ENCODE measurements around the gene PIRT.

Gene PIRT

DNA sequence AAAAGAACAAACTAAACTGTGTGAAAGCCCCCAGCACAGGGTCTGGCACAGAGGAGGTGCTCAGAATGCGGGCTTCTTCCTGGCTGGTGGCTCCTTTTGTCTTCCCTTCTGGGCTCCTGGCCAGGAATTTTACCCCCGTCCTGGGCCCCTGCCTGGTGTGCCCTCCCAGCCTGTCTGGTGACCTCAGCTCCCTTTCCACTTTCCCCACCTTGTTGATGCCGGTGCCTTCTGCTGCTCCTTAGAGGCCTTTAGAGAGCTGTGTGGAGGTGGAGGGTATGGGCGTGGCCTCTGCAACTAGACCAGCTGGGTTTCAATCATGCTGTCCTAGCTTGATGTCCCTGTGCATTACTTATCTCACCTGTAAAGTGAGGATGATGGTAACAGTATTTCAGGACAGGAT lies 16.8 kb downstream of the PIRT start:
- DNase-seq (ENCODE audit: low read depth), result no peak

DNA sequence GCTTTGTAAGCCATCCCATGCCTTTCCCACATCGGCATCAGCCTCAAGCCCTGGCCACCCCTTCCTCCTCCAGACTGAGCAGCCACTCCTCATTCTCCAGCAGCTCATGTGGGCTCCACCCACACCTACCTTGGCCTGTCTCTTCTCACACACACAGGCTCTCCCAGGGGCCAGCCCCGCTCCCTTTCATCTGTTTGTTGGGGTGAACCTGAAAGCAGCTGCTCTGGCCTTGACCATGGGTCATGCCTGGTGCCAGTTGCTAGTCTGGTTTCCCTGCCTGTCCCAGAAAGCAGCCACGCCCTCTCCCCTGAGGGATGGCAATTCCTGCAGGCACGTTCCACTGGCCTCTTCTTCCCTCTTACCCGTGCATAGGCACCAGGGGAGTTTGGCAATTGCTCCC lies 22.6 kb downstream of the PIRT start:
- no peak for DNase-seq (ENCODE audit: low read depth)

DNA sequence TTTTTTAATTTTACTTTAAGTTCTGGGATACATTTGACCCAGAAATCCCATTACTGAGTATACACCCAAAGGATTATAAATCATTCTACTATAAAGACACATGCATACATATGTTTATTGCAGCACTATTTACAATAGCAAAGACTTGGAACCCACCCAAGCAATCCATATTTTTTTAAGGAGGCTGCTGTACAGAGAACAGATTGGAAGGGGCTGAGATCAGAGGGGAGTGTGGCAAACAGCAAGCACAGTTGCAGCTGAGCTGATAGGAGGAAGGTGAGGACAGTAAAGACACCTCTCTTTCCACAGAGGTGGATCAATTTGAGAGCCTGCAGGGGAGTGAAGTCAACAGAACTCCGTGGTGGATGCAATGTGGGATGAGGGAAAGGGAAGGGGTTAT lies 23.8 kb downstream of the PIRT start:
- DNase-seq (ENCODE audit: low read depth), result no peak

DNA sequence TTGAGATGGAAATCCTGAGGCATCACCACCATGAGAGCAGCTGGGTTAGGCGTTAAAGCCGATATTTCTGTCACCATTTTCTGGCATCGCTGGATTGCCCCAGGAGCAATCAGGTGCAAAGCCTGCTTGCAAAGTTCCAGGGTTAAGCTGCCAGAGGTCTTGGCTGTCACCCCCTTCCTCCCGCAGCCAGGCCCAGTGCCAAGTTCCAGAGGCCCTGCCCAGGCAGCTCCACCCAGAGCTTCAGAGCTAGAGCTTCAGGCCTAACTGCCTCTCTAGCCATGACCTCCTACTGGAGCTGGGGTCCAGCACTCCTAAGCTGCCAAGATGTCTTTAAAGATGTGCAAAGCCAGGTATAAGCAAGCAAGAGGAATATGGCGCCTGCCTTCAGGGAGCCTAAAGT lies 25.2 kb downstream of the PIRT start:
- DNase-seq (ENCODE audit: low read depth), result no peak

DNA sequence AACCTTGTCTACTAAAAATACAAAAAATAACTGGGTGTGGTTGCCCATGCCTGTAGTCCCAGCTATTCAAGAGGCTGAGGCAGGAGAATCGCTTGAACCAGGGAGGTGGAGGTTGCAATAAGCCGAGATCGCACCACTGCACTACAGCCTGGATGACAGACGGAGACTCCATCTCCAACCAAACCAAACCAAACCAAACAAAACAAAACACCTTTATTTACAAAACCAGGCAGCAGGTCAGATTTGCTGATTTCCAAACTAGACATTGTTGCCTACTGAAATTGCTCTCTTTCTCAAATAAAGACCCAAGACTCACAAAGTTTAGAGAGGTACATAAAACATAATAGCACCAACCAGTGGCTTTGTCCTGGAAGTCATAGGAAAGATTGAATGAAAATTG lies 28.3 kb downstream of the PIRT start:
- no peak for DNase-seq (ENCODE audit: low read depth)

DNA sequence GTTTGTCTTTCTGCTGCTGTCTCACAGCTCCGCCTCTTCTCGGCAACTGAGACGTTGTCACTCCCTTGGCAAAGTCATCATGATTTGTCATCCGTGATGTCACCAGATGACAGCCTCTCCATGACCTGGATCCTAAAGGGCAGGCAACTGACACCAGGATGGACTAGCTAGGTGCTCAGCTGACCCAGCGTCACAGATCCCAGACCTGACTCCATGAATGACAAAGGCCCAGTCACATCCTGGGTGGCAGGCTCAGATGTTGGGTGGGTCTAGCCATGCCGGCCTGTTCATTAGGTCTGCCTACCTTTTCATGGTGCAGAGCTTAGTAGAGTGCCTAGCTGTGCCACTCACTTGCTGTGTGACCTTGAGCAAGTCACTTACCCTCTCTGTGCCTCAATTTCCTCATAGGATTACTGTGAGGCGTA lies 30.2 kb downstream of the PIRT start:
- no peak for DNase-seq (ENCODE audit: low read depth)

DNA sequence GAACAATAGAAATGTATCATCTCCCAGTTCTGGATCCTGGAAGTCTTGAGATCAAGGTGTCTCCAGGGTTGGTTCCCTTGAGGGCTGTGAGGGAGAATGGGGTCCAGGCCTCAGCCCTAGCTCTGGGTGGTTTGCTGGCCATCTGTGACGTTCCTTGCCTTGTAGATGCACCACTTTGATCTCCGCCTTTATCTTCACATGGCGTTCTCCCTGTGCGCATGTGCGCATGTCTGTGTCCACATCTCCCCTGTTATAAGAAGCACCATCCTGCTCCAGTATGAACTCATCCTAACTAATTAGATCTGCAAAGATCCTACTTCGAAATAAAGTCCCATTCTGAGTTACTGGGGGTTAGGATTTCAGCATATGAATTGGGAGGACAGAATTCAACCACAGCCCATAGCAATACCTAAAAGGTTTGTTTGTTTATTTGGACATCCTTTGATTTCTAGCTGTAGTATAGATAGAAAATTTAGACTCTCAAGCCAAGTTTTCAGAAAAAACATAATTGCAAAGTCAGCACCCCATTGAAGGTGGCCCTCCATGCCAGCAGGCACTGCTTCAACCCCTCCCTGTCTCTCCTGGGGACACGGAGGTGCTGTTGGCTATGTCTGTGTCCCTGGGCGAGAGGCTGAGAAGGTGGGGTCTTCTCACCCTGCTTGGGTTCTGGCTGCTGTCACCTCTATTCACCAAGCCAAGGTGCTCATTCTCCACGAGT lies 31.2 kb downstream of the PIRT start:
- no peak for DNase-seq (ENCODE audit: low read depth)

DNA sequence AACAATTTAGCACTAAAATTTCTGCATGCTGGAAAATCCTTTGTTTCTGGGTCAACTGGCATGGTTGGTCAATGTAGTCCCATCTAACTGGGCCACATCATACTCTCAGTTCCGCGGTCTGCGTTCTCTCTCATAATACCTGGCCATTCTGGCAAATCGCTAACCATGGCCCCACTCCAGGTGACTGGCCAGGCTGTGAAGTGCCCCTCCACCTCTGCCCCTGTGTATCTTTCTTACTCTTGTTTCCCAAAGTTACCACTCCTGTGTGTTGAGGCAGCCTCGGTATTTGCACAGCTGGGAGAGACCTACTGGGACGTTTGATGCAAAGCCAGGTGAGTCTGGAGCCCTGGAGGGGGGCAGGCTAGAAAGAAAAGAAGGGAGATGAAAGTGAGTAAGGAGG lies 32.0 kb downstream of the PIRT start:
- DNase-seq (ENCODE audit: low read depth), result no peak

DNA sequence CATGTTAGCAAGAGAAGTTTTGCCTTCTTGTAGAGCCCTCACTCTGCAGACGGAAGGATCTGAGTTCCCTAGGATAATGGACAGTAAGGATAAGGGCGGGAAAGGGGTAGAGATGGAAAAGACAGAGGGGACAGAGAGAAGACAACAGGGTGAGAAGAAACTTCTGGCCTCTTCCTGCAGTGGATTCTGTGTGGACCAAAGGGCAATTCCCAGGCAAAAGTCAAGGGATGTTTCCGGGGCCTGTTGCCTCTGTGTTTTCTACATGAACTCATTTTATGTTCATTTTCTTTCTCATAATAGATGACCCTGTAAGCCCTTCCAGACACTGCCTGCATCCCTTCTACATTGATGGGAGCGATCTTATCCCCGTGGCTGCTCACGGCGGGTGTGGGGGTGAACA lies 33.3 kb downstream of the PIRT start:
- no peak for DNase-seq (ENCODE audit: low read depth)

DNA sequence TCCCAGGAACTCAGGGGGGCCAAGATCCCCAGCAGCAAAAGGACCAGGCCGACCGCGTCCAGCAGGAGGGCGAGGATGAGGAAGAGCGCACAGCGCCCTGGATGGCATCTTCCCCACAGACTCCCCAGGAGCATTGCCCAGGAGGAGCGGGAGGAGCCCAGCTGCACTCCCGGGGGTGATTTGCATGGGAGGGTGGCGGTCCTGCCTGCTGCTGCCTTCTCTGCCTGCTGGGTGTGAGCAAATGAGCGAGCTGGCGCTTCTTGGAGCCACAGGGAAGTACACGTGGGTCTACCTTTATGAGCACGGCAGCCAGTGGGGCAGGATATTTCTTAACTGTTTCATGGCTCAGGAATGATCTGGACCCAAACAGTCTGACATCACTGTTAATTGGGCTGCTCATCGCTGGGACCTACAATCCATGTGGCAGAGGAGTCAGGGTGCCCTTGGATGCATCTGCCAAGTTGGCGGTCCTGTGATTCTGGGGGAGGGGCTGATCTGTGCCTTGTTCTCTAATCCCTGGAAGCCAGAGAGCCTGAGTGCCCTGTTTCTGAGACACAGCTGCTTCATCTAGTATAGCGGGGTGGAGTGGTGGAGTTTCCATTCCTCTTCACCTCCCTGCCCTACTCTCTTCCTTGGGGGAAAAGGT lies 33.9 kb downstream of the PIRT start, which contains the start of gene TMEM238L:
TMEM238L (minus strand) TSS at position 270 of the 646 bp plus-strand sequence; CDS start at position 134, 136 bp downstream.
- no peak for DNase-seq (ENCODE audit: low read depth)

DNA sequence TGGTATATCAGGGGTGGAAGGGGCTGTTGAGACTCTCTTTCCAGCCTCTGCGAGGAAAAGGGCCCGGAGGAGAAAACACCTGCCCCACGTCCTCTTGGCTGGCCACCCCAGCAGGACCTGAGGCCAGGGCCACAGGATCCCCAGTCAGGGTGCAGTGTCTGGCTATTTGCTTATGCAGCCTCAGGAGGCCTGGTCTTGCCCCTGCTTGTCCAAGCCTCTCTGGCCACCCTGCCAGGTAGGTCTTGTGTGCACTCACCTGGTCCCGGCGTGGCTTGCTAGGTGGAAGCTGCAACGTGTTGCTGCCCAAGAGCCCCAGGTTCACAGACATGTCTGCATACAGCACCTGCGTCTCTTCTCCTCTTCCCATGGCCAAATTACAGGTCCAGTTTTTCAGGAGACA lies 34.5 kb downstream of the PIRT start:
- DNase-seq (ENCODE audit: low read depth), result no peak

DNA sequence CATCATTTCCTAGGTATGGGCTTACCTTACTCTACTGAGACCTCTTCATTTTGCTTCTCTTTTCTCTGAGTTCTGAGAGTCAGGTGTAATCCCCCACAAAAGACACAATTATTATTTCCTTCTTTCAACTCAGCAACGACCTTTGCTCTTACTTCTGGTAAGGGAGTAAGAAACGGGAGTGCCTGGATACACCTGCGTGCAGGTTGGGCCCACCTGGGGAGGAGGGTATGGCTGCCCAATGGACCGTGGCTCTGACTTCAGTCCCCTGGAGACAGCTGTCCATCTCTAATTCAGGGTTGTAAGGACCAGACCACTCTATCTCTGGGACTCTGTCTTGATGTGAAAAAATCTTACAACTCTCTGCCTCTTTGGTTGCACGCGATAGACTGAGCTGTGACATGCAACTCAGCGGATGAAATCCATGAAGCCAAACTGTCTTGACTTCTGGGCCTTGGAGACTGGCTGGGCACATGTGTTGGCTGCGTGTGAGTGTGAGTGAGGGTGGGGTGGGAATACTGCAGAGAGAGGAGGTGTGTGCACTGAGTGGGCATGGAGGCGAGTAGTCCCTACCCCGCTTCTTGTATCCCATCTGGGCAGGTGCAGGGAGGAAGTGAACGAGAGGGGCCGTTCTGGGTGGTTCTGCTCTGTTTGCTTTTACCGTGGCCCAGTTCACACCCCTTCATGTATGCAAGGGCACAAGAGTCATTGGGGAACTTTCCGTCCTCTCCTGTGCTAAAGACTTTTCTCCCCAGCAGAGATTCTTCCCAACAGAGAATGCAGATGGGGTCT lies 35.2 kb downstream of the PIRT start:
- DNase-seq (ENCODE audit: low read depth), result no peak

DNA sequence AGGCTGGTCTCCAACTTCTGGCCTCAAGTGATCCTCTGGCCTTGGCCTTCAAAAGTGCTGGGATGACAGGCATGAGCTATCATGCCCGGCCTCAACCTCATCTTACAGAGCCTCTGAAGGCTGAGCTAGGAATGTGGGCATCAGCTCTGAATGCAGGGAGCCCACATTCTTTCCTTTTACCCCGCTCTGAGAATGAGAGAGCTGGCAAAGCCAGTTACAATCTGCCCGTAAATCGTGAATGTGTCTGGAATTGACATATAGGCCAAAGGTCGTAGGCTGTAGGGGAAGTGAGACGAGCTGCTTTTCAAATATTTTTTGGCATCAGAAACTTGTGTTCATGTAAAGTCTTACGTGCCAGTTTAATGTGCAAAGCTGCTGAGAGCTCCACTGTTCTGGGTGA lies 38.5 kb downstream of the PIRT start:
- DNase-seq (ENCODE audit: low read depth), result no peak

DNA sequence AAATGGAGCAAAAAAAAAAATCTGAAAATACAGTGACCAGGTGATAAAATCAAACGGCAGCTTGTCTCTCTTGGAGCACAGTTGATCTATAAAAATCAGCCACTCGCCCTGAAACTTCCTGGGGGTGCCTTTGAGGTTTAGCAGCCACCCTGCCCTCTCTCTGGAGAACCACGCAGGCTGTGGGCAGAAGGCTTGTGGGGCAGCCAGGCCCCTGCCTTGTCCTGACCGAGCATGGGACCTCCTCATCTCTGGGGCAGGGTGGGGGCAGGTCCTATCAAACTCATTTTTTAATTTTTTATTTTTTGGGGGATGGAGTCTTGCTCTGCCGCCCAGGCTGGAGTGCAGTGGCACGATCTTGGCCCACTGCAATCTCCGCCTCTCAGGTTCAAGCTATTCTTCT lies 39.0 kb downstream of the PIRT start:
- no peak for DNase-seq (ENCODE audit: low read depth)

DNA sequence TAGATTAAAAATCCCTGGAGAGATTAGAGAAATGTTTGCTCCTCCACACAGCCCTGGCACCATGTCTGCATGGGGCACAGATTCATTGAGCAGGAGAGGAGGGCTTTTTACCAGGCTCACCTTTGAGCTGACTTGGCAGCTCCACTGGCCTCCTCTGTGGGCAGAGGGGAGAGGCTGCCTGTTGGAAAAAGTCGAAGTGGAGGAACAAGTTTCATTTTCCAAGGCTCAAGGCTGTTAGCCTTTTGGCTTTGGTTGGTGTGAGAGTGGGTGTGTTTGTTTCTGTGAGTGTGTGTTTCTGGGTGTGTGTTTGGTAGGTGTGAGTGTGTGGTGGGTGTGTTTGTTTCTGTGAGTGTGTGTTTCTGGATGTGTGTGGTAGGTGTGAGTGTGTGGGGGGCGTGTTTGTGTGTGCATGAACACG lies 39.5 kb downstream of the PIRT start:
- DNase-seq (ENCODE audit: low read depth), result no peak

DNA sequence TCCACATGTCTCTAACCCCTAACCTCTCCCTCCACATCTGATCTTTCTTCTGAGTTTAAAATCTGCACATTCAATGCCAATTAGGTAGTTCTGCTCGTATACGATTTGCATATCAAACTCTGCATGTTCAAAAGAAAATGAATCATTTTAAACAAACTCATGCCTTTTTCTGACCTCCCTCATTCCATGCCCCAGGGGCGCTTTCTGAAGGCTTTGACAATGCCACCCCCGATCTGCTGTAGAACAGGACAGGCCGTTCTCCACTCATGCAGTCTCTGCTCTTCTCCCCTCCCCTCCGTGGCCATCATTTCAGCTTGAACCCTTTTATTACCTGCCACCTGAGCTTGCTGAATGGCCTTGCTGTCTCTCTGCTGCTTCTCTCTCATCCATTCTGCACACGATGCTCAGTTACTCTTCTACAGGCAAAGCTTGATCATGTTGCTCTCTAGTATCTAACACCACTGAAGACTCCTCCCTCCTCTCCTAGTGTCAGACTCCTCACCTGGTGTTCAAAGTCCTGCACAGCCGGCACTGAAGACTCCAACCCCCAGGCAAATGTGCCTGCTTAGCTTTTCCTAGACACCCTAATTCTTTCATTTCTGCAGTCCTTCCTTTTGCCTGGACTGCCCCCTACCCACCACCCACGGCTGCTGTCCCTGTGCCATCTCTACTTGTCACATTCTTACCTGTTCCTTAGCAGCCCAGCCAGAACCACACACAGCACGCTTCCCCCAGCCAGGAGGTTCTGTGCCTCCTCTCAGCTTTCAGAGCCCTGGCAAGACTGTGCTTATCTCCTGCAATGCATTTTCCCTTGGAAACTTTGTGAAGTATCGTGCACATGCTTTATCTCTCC lies 40.2 kb downstream of the PIRT start:
- DNase-seq (ENCODE audit: low read depth), result no peak

DNA sequence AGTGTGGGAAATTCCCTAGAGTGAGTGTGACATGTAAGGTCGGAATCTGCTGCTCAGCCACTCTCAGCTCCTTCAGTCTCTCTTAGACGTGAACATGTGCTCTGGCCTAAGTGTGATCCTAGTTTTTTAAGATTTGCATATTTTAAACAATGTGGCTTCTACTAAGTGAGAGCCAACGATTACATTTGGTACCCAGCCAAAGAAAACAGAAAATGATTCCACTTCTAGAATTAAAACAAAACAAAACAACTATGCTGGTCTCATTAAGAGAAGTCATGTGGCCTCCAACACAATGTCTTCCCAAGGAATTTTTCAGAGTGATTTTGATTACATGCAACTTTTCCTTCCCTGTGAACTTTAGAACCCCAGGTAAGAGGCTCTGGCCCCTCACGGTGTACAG lies 44.1 kb downstream of the PIRT start:
- no peak for DNase-seq (ENCODE audit: low read depth)

DNA sequence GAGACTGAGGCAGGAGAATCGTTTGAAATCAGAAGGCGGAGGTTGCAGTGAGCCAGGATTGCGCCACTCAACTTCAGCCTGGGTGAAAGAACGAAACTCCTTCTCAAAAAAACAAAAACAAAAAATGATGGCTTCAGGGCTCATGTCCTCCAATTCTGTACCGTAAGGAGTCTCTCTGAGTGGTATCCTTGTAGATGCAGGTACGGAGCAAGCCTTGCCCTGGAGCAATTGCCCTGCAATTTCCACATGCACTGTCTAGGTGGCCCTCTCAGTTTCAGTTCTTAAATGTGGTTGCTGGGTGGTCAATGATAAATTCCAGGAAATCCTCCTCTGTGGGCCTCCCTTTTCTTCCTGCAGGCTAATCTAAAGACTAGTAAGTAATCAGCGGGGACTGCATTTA lies 44.6 kb downstream of the PIRT start:
- no peak for DNase-seq (ENCODE audit: low read depth)

DNA sequence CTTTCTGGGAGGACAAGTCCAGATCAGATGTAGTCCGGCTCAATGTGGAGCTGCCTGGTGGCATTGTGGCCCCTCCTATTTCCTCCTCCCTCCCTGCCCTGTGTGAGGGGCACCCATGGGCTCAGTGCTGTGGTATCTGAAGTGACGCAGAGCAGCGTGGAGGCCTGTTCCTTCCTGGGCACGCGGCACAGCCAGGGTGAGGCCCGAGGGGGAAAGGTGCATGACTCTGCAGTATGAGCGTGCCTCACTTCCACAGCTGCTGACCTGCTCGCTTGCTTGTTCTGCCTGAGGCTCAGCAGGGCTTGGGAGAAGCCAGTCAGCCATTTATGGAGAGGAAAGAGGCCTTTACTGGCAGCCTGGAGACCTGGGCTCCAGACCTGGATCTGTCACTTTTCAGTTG lies 45.7 kb downstream of the PIRT start:
- DNase-seq (ENCODE audit: low read depth), result no peak

DNA sequence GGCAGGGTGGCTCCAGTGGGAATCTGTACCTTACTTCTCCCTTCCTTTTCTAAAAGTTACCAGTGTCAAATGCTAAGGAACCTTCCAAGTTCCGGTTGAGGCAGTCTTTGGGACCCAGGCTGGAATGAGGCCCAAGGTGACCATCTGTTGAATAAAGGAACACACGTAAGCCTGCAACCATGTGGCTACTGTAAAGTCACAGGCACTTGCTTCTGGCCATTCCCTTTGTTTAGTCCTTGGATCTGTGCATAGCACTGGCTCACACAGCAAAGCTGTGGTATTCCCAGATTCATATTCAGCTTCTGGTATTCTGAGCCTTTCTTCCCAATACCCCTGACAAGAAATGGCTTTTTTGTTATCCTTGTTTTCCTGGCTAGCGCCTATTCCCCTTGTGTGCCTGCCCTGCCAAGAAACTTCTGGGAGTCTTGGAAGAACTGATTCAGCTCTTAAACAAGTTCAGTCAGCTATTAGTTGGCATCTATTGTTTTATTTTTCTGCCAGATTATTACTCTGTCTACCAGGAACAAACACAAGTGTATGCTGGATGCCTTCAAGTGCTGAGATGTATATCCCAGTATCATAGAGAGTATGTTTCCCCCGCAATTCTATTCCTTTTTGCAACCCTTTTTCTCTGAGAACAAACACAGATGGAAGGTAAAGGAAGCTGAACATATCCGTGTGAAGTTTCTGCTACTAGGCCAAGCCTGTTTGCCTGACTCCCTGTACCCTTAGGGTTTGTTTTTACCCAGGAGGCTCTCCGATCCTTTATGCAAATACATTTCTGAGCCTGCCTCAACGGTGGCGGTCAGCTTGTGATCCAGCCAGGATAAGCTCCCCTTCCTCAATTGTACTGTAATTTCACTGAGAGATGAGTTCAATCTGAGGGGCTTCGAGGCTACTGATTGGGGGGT lies 47.1 kb downstream of the PIRT start:
- DNase-seq (ENCODE audit: low read depth), result no peak

DNA sequence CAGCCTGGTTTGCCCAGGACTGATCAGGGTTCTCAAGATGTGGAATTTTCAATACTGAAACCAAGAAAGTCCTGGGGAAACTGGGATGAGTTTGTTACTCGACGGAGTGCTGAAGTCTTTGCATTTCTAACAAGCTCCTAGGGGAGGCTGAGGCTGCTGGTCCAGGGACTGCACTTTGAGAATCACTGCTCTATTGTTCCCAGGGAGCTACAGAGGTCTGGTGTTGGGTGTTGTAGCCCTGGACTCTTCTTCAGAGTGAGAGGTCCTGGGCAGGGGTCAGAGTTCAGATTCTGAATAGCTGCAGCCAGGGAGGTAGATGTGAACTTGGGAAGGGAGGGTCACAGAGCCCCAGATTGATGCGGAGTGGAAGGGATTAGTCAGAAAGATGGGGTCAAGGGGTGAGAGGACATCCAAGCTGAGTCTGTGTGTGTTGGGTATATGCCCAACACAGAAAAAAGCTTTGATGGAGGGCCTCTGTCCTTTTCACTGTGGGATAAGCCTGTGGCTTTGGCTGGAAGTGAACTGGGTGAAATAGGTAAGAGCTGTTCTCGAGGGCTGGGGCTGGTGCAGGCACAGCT lies 48.1 kb downstream of the PIRT start:
- DNase-seq (ENCODE audit: low read depth), result no peak
